Spleen (tissue), 7 donors: Measurements from ENCODE around the gene C10orf90.

Experiments used
- POLR2AphosphoS5 ChIP-seq, 3 donors: sonication (generic); formaldehyde crosslinking; IDR thresholded peaks; one replicate each; pipeline ENCODE4 v1.5.1; 2017; ENCODE audit warnings: antibody characterized with exemption in 3 of 3
- TF ChIP-seq, protein P1 (sequence below), 11 experiments: fragments of 200-600 bp in 7 of 11; fragments of 450-650 bp in 4 of 11; sonication (generic) in 4 of 11; IDR thresholded peaks in 8 of 11; conservative IDR thresholded peaks in 3 of 11; 1 replicate in 7 of 11; 2 replicates in 4 of 11; pipeline versions ENCODE4 v1.4.0 to v1.8.0; 2016 to 2021; ENCODE audit warnings: antibody characterized with exemption in 11 of 11, inconsistent platforms in 4 of 11, mild to moderate bottlenecking in 1 of 11
- donor health status: DM: no; HTN: no; CAD: no; lungs with moderate emphysema.
- donor health status: DM: no; HTN: no; CAD: no.
- donor health status: DM: no; HTN: no; CAD: no.

GRCh38 chr10:126561294-126561920 lies 109.1 kb downstream of the C10orf90 start:
- no peak for TF ChIP-seq POLR2AphosphoS5 (IDR thresholded peaks at IDR 0.05)
- TF ChIP-seq, protein P1, sequence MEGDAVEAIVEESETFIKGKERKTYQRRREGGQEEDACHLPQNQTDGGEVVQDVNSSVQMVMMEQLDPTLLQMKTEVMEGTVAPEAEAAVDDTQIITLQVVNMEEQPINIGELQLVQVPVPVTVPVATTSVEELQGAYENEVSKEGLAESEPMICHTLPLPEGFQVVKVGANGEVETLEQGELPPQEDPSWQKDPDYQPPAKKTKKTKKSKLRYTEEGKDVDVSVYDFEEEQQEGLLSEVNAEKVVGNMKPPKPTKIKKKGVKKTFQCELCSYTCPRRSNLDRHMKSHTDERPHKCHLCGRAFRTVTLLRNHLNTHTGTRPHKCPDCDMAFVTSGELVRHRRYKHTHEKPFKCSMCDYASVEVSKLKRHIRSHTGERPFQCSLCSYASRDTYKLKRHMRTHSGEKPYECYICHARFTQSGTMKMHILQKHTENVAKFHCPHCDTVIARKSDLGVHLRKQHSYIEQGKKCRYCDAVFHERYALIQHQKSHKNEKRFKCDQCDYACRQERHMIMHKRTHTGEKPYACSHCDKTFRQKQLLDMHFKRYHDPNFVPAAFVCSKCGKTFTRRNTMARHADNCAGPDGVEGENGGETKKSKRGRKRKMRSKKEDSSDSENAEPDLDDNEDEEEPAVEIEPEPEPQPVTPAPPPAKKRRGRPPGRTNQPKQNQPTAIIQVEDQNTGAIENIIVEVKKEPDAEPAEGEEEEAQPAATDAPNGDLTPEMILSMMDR (IDR thresholded peaks at IDR 0.05 in 8 of 11, conservative IDR thresholded peaks at IDR 0.05 in 3 of 11): no peak
